Measurements from ENCODE around the gene UBE2J2. TPM values are rescaled to one million over a fixed set of nuclear protein-coding genes. Genes with fewer than 3 reads are reported as not detected.

The UBE2J2 gene
- total and polyA plus RNA-seq, 2 of the 4 experiments (the other 2 are of a cell fraction) = 20.6 to 67.5 TPM

- peaks cover 8 to 38% of the 10 kb centered on the region in 2 experiments; a peak in 3 of 4 replicates for H3K79me1 ChIP-seq (ENCODE audit: low read depth in 1 of 2, low read length in 2 of 2)
- ChIA-PET CTCF (interaction anchor here (0.6 to 1.2 kb wide), 2 partner anchors 15 to 27 kb away, joined by 3 to 5 read pairs; no protein-coding TSS in a partner anchor), POLR2A (ENCODE audit: unreplicated experiment) (no interaction called here)
- peak overlapping the region; percentile 60 for H2BK5ac ChIP-seq (ENCODE audit: low read depth, low read length, poor library complexity, severe bottlenecking)
- peak overlapping the region; percentile 90 for H2BK20ac ChIP-seq (ENCODE audit: low read depth, low read length)
- H3K9ac ChIP-seq (ENCODE audit: low read depth, low read length) = no peak overlapping the region
- H3K27me3 ChIP-seq (ENCODE audit: control insufficient read depth, insufficient read depth, low read length) = no peaks in the 10 kb centered on the region
- 48% methylated on average over 3 of the region's 9 CpGs; no CpG with 5 or more reads in 1 of the 2 experiments for WGBS, 2 experiments (ENCODE audit: extremely low coverage in 2 of 2, insufficient read length in 1 of 2)
- H2AFZ ChIP-seq (replicated peaks; ENCODE audit: low read length, poor library complexity) = no peak overlapping the region
- in situ Hi-C loops (cut with MboI; ENCODE audit: low sequenced_read_pairs) = no loop called here
- peak overlapping the region; percentile 51; the same call in 1 of the 2 replicates for H4K5ac ChIP-seq (ENCODE audit: low read depth, low read length)
- peak overlapping the region; percentile 76; the same call in 1 of the 2 replicates for H3K27ac ChIP-seq (ENCODE audit: insufficient read depth, low read length)
- H3K36me3 ChIP-seq (ENCODE audit: control insufficient read depth, insufficient read depth, low read length) = peaks cover 12% of the 10 kb centered on the region
- ATAC-seq (ENCODE audit: low read depth) = no peak
- peaks cover 13% of the 10 kb centered on the region for H4K20me1 ChIP-seq (ENCODE audit: insufficient read depth, low read length)
- H4K8ac ChIP-seq (ENCODE audit: low read depth in 2 of 2, low read length in 2 of 2) = peak overlapping the region; percentile 64 to 68; a peak in 3 of 4 replicates
- 0 out of 2 replicates have a peak overlapping the region, but pooled peaks have one; percentile 5 for H3K4me2 ChIP-seq (ENCODE audit: low read depth, low read length)
- TF ChIP-seq USF2 (IDR thresholded peaks at IDR 0.05; ENCODE audit: low read depth, low read length) (no peak), RFX5 (IDR thresholded peaks at IDR 0.05; ENCODE audit: low read depth, low read length) (no peak), MXI1 (IDR thresholded peaks at IDR 0.05; ENCODE audit: borderline replicate concordance, low read depth, low read length) (no peak), CHD1 (IDR thresholded peaks at IDR 0.05; ENCODE audit: low read depth, low read length) (no peak), NFE2L2 (IDR thresholded peaks at IDR 0.05; ENCODE audit: low read depth, low read length) (no peak)
- H3K4ac ChIP-seq (ENCODE audit: low read depth, low read length) = peak overlapping the region; percentile 90
- BruUV-seq (replicated peaks) = no TSS peak
- H3K23ac ChIP-seq (ENCODE audit: low read depth, low read length) = peak overlapping the region; percentile 74
- peak overlapping the region; percentile 87; the same call in 1 of the 3 replicates for H2BK15ac ChIP-seq (ENCODE audit: low read depth, low read length)
- peak; percentile 59 for DNase-seq
- H2BK120ac ChIP-seq (ENCODE audit: low read depth, low read length) = peak overlapping the region; percentile 44; the same call in 1 of the 2 replicates
- dilution Hi-C loops (cut with HindIII; ENCODE audit: low sequenced_read_pairs, unreplicated experiment) = no loop called here
- no peak overlapping the region for H3K4me3 ChIP-seq (ENCODE audit: insufficient read depth, low read depth, low read length)
- H3K56ac ChIP-seq (ENCODE audit: extremely low read depth, insufficient read depth, low read length) = no peak overlapping the region
- peak overlapping the region; percentile 93 for H2AK9ac ChIP-seq (replicated peaks; ENCODE audit: low read depth, low read length, poor library complexity)
- peaks cover 19% of the 10 kb centered on the region for H3K9me1 ChIP-seq (ENCODE audit: insufficient read depth, low read length)
- H3K14ac ChIP-seq (replicated peaks; ENCODE audit: low read depth, low read length) = peak overlapping the region; percentile 79; the same call in 1 of the 2 replicates
- intact Hi-C loops (cut with micrococcal nuclease) = no loop called here
- no peaks in the 10 kb centered on the region for H3K9me3 ChIP-seq (ENCODE audit: control insufficient read depth, insufficient read depth, low read length)
- H3K18ac ChIP-seq (ENCODE audit: low read depth, low read length) = no peak overlapping the region
- peaks cover 30% of the 10 kb centered on the region for H3K4me1 ChIP-seq (ENCODE audit: control insufficient read depth, insufficient read depth, low read length)
- H2AK5ac ChIP-seq (ENCODE audit: low read depth, low read length) = peak overlapping the region; percentile 95; the same call in 1 of the 2 replicates
- peak overlapping the region; percentile 52 for H4K91ac ChIP-seq (ENCODE audit: insufficient read depth, low read depth, low read length)
Observed at GRCh38 chr1:1275836-1276235, 2.2 kb upstream of the UBE2J2 start.

Data from IMR-90 (cell line).